IMR-90 (cell line): ENCODE results near the gene SERPINB1. TPM values are rescaled to one million over a fixed set of nuclear protein-coding genes. Genes with fewer than 3 reads are reported as not detected.

Experiments used
- ATAC-seq: fragments of 200-7000 bp; cut with Tn5 transposase; 2 replicates; pipeline ENCODE4 v1.9.1; 2020; ENCODE audit warnings: low read depth, mild to moderate bottlenecking, moderate library complexity
- BruUV-seq: library from RNA; stranded (reverse); fragments of 400-500 nt; replicated peaks from 2 replicates; lab custom pipeline; 2021; lab: Mats Ljungman, UMichigan
- CTCF ChIA-PET: fragments of 300-600 bp; formaldehyde crosslinking; extraction: SDS; loops from one replicate; lab custom pipeline; 2021; ENCODE audit warnings: antibody characterized with exemption; lab: Yijun Ruan, JAX
- POLR2A ChIA-PET: fragments of 300-600 bp; sonication (Branson Sonifier 250); formaldehyde crosslinking; loops from one replicate; lab custom pipeline; 2022; ENCODE audit warnings: antibody characterized with exemption; ENCODE audit not compliant: unreplicated experiment; lab: Charles Lee
- DNase-seq: peaks from one replicate; pipeline ENCODE4 v3.0.0; 2013
- H2AFZ ChIP-seq: replicated peaks from 2 replicates; pipeline ENCODE3; 2013; ENCODE audit warnings: low read length, mild to moderate bottlenecking; ENCODE audit not compliant: poor library complexity
- H2AK5ac ChIP-seq: 2 replicates; pipeline ENCODE4 v1.6.1; 2013; ENCODE audit warnings: low read depth, low read length, inconsistent platforms
- H2AK9ac ChIP-seq: replicated peaks from 2 replicates; pipeline ENCODE3; 2013; ENCODE audit warnings: mild to moderate bottlenecking, low read depth, low read length, moderate library complexity; ENCODE audit not compliant: poor library complexity
- H2BK120ac ChIP-seq: 2 replicates; pipeline ENCODE4 v1.6.1; 2013; ENCODE audit warnings: low read depth, low read length, inconsistent platforms
- H2BK15ac ChIP-seq: 3 replicates; pipeline ENCODE4 v1.6.1; 2013; ENCODE audit warnings: low read depth, low read length, inconsistent platforms
- H2BK20ac ChIP-seq: 2 replicates; pipeline ENCODE4 v1.6.1; 2013; ENCODE audit warnings: low read depth, mild to moderate bottlenecking, inconsistent platforms, low read length, moderate library complexity
- H2BK5ac ChIP-seq: 2 replicates; pipeline ENCODE4 v1.6.1; 2013; ENCODE audit warnings: mild to moderate bottlenecking, low read depth, low read length, inconsistent platforms; ENCODE audit not compliant: poor library complexity, severe bottlenecking
- H3K14ac ChIP-seq: replicated peaks from 2 replicates; pipeline ENCODE4 v1.6.1; 2013; ENCODE audit warnings: low read depth, low read length, inconsistent platforms
- H3K18ac ChIP-seq: 2 replicates; pipeline ENCODE4 v1.6.1; 2013; ENCODE audit warnings: low read depth, low read length, control low read depth
- H3K23ac ChIP-seq: 2 replicates; pipeline ENCODE4 v1.6.1; 2013; ENCODE audit warnings: low read depth, low read length, inconsistent platforms
- H3K27ac ChIP-seq: 2 replicates; pipeline ENCODE4 v1.5.1; 2013; ENCODE audit warnings: mild to moderate bottlenecking, control low read depth, low read length; ENCODE audit not compliant: insufficient read depth
- H3K27me3 ChIP-seq: 2 replicates; pipeline ENCODE4 v1.6.1; 2013; ENCODE audit warnings: low read length; ENCODE audit not compliant: control insufficient read depth, insufficient read depth
- H3K36me3 ChIP-seq: 2 replicates; pipeline ENCODE4 v1.6.1; 2013; ENCODE audit warnings: low read length, mixed read lengths; ENCODE audit not compliant: control insufficient read depth, insufficient read depth
- H3K4ac ChIP-seq: 2 replicates; pipeline ENCODE4 v1.6.1; 2013; ENCODE audit warnings: low read depth, low read length, inconsistent platforms
- H3K4me1 ChIP-seq: 2 replicates; pipeline ENCODE4 v1.6.1; 2013; ENCODE audit warnings: low read length, mixed read lengths; ENCODE audit not compliant: control insufficient read depth, insufficient read depth
- H3K4me2 ChIP-seq: 2 replicates; pipeline ENCODE4 v1.6.1; 2013; ENCODE audit warnings: low read depth, mild to moderate bottlenecking, control low read depth, low read length, moderate library complexity
- H3K4me3 ChIP-seq: 2 replicates; pipeline ENCODE4 v1.5.1; 2013; ENCODE audit warnings: low read depth, mild to moderate bottlenecking, control low read depth, low read length, moderate library complexity; ENCODE audit not compliant: insufficient read depth
- H3K56ac ChIP-seq: 2 replicates; pipeline ENCODE4 v1.6.1; 2013; ENCODE audit warnings: low read length, inconsistent platforms; ENCODE audit not compliant: insufficient read depth; ENCODE audit errors: extremely low read depth
- H3K79me1 ChIP-seq, 2 experiments: 2 replicates each; pipeline ENCODE4 v1.6.1; 2013; ENCODE audit warnings: low read length in 2 of 2, inconsistent platforms in 1 of 2, low read depth in 1 of 2
- H3K9ac ChIP-seq: 2 replicates; pipeline ENCODE4 v1.6.1; 2013; ENCODE audit warnings: low read depth, low read length, control low read depth
- H3K9me1 ChIP-seq: 2 replicates; pipeline ENCODE4 v1.6.1; 2013; ENCODE audit warnings: low read length, inconsistent platforms; ENCODE audit not compliant: insufficient read depth
- H3K9me3 ChIP-seq: 2 replicates; pipeline ENCODE4 v1.6.1; 2013; ENCODE audit warnings: low read length; ENCODE audit not compliant: control insufficient read depth, insufficient read depth
- H4K20me1 ChIP-seq: 2 replicates; pipeline ENCODE4 v1.6.1; 2013; ENCODE audit warnings: low read length, inconsistent platforms; ENCODE audit not compliant: insufficient read depth
- H4K5ac ChIP-seq: 2 replicates; pipeline ENCODE4 v1.6.1; 2013; ENCODE audit warnings: mild to moderate bottlenecking, low read depth, low read length, control low read depth
- H4K8ac ChIP-seq, 2 experiments: 2 replicates each; pipeline ENCODE4 v1.6.1; 2013; ENCODE audit warnings: low read depth in 2 of 2, low read length in 2 of 2, control low read depth in 1 of 2, inconsistent platforms in 1 of 2
- H4K91ac ChIP-seq: 2 replicates; pipeline ENCODE4 v1.6.1; 2013; ENCODE audit warnings: low read depth, low read length, inconsistent platforms; ENCODE audit not compliant: insufficient read depth
- BHLHE40 ChIP-seq: fragments of 150-350 bp; IDR thresholded peaks from 2 replicates; pipeline ENCODE4 v1.6.1; 2016; ENCODE audit warnings: mild to moderate bottlenecking, low read depth, low read length
- CEBPB ChIP-seq: IDR thresholded peaks from 2 replicates; pipeline ENCODE4 v1.6.1; 2012; ENCODE audit warnings: low read depth, low read length, improper control_type of control experiment
- NFE2L2 ChIP-seq: fragments of 150-350 bp; IDR thresholded peaks from 2 replicates; pipeline ENCODE4 v1.6.1; 2016; ENCODE audit warnings: low read depth, mild to moderate bottlenecking, low read length
- RCOR1 ChIP-seq: IDR thresholded peaks from 2 replicates; pipeline ENCODE4 v1.6.1; 2012; ENCODE audit warnings: mild to moderate bottlenecking, low read length, improper control_type of control experiment; ENCODE audit not compliant: insufficient replicate concordance
- dilution Hi-C: fragments of 300-500 bp; cut with HindIII; formaldehyde crosslinking; loops from one replicate; pipeline ENCODE4 v1.14.3; 2018; ENCODE audit warnings: low sequenced_read_pairs; ENCODE audit not compliant: unreplicated experiment
- in situ Hi-C: fragments of 300-500 bp; cut with MboI; formaldehyde crosslinking; loops from 3 replicates; pipeline ENCODE4 v1.14.3; 2019; ENCODE audit warnings: low sequenced_read_pairs, inconsistent platforms, mixed read lengths
- intact Hi-C: fragments of 100-400 bp; cut with micrococcal nuclease; formaldehyde crosslinking; loops from 2 replicates; pipeline ENCODE4 v1.10.0; 2022
- polyA plus RNA-seq, 3 experiments: library from polyadenylated mRNA; depleted of rRNA; stranded (reverse); fragments of >200 nt; gene quantifications; 2 replicates each; pipeline ENCODE4 v1.2.3, GENCODE V29; 2012; ENCODE audit warnings: low replicate concordance in 1 of 3
- total RNA-seq: library from RNA; depleted of rRNA; stranded (reverse); fragments of >200 nt; gene quantifications from 2 replicates; pipeline ENCODE4 v1.2.3, GENCODE V29; 2012

SERPINB1 gene
- total and polyA plus RNA-seq, 2 of the 4 experiments (the other 2 are of a cell fraction): 6.1 to 9.1 TPM

DNA sequence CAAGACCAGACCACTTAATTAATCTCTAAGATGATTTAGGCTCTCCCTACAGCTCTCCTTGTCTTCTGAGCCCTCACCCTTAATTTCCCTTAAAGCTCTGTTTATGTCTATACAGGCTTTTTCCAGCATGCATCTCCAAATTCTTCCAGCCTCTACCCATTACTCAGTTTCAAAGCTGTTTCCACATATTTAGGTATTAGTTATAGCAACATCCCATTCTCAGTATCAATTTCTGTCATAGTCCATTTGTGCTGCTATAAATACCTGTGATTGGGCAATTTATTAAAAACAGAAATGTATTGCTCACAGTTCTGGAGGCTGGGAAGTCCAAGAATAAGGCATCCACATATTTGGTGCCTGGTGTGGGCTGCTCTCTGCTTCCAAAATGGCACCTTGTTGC is 2.3 kb upstream of the SERPINB1 start:
- Histone ChIP-seq H3K9me1 (peaks cover 21% of the 10 kb centered on the region), H4K91ac (no peak overlapping the region), H2AK5ac (no peak overlapping the region), H4K8ac (no peak overlapping the region), H3K56ac (no peak overlapping the region), H3K4me2 (no peak overlapping the region), H3K18ac (no peak overlapping the region), H4K5ac (no peak overlapping the region), H3K9ac (no peak overlapping the region), H3K79me1 (peaks cover 13 to 23% of the 10 kb centered on the region in 2 experiments), H2BK20ac (no peak overlapping the region), H3K4ac (no peak overlapping the region; the same call in 1 of the 2 replicates), H3K9me3 (no peaks in the 10 kb centered on the region), H4K20me1 (no peaks in the 10 kb centered on the region), H2AFZ (no peak overlapping the region), H3K36me3 (no peaks in the 10 kb centered on the region), H3K27ac (no peak overlapping the region), H2BK120ac (no peak overlapping the region), H3K4me3 (no peak overlapping the region), H3K23ac (no peak overlapping the region), H2BK5ac (no peak overlapping the region), H3K4me1 (peaks cover 25% of the 10 kb centered on the region), H2BK15ac (0 out of 3 replicates have a peak overlapping the region, but pooled peaks have one; percentile 28), H2AK9ac (no peak overlapping the region), H3K27me3 (no peaks in the 10 kb centered on the region), H3K14ac (no peak overlapping the region)
- no peak for TF ChIP-seq NFE2L2
- 0 out of 2 replicates have a peak, but pooled peaks have one; percentile 21 for TF ChIP-seq CEBPB
- TF ChIP-seq RCOR1: no peak
- no peak for TF ChIP-seq BHLHE40
- intact Hi-C loops: loop anchor here (5.0 kb wide), 1 partner anchor 107 kb away; no protein-coding TSS in a partner anchor
- in situ Hi-C loops: loop anchor here (5.0 to 10.0 kb wide), 3 partner anchors 52 to 211 kb away; no protein-coding TSS in a partner anchor
- dilution Hi-C loops: no loop called here
- CTCF ChIA-PET: interaction anchor here (1.1 kb wide), 1 partner anchor 89 kb away, joined by 3 read pairs; no protein-coding TSS in a partner anchor
- ATAC-seq: no peak
- POLR2A ChIA-PET: no interaction called here
- BruUV-seq: no TSS peak
- no peak for DNase-seq
